Endothelial cell of umbilical vein (primary cell): ENCODE measurements around the gene GORASP1.

Experiments used
- EZH2 ChIP-seq: IDR thresholded peaks from 2 replicates; pipeline ENCODE4 v1.6.1; 2012; ENCODE audit warnings: borderline replicate concordance, low read depth, mild to moderate bottlenecking, moderate library complexity, low read length, inconsistent platforms; ENCODE audit not compliant: severe bottlenecking
- POLR2A ChIP-seq: IDR thresholded peaks from 2 replicates; pipeline ENCODE4 v1.6.1; 2012; ENCODE audit warnings: low read depth, mild to moderate bottlenecking, control low read depth, low read length
- POLR2AphosphoS5 ChIP-seq: IDR thresholded peaks from 2 replicates; pipeline ENCODE4 v1.6.1; 2012; ENCODE audit warnings: low read depth, mild to moderate bottlenecking, control low read depth, low read length, moderate library complexity; ENCODE audit not compliant: insufficient read depth
- TF ChIP-seq, protein P1 (sequence below), 2 donors: IDR thresholded peaks; 1 replicate in 1 of 2; 2 replicates in 1 of 2; pipeline ENCODE4 v1.5.1; 2011; ENCODE audit warnings: low read length in 2 of 2, mild to moderate bottlenecking in 2 of 2, moderate library complexity in 2 of 2, control low read depth in 1 of 2, inconsistent platforms in 1 of 2, low read depth in 1 of 2; ENCODE audit not compliant: insufficient read depth in 1 of 2; ENCODE audit errors: extremely low read depth in 1 of 2

DNA sequence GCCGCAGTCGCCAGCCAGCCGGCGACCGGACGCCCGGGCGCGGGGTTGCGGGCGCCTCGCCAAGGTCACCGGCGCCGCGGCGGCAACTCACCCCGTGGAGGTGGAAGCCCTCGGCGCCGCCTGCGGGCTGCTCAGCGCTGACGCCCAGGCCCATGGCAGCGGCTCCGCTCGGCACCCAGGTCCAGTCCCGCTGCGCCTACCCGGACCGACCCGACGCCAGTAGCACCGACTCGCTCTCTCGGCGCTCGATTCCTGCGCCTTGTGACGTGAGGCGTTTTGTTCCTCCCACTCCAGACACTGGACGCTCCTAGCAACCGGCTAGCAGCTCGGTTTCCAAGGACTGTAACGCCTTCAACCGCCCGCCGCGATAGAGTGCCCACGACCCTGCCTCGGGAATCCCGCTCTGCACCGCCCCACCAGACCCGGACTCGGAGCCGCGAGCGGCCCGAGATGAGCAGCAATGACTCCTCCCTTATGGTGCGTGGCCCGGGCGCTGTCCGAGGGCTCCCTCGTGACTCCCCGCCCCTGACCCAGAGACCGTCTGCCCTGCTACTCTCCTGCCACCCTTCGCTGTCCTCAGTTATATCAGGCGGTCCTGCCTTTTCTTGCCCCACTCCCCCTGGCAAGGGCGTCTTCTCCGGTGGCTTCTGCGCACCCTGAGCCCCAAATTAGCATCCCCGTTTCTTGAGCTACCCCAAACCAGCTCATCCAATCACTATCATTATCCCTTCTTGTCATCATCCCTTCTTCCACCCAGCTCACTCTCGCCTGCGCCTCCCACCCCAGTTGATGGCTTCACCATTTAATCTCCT lies at the start of gene GORASP1, which contains the start of gene TTC21A:
- TF ChIP-seq POLR2A (peak; percentile 67), POLR2AphosphoS5 (peak; percentile 80), EZH2 (no peak)
- TF ChIP-seq, protein P1, sequence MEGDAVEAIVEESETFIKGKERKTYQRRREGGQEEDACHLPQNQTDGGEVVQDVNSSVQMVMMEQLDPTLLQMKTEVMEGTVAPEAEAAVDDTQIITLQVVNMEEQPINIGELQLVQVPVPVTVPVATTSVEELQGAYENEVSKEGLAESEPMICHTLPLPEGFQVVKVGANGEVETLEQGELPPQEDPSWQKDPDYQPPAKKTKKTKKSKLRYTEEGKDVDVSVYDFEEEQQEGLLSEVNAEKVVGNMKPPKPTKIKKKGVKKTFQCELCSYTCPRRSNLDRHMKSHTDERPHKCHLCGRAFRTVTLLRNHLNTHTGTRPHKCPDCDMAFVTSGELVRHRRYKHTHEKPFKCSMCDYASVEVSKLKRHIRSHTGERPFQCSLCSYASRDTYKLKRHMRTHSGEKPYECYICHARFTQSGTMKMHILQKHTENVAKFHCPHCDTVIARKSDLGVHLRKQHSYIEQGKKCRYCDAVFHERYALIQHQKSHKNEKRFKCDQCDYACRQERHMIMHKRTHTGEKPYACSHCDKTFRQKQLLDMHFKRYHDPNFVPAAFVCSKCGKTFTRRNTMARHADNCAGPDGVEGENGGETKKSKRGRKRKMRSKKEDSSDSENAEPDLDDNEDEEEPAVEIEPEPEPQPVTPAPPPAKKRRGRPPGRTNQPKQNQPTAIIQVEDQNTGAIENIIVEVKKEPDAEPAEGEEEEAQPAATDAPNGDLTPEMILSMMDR (IDR thresholded peaks at IDR 0.05; ENCODE audit: extremely low read depth in 1 of 2, insufficient read depth in 1 of 2, low read depth in 1 of 2, low read length in 2 of 2), result no peak
